Adrenal gland (tissue), 5 donors: Measurements from ENCODE around the gene OSBPL10.

Experiments
- POLR2A ChIP-seq, 2 donors: fragments of 450-650 bp; IDR thresholded peaks; one replicate each; pipeline ENCODE4 v1.6.1; 2017; ENCODE audit warnings: antibody characterized with exemption in 2 of 2, mild to moderate bottlenecking in 2 of 2, moderate library complexity in 1 of 2
- TF ChIP-seq, protein P1 (sequence below), 6 experiments: fragments of 450-650 bp in 4 of 6; fragments of 200-600 bp in 2 of 6; sonication (generic) in 1 of 6; IDR thresholded peaks; 1 replicate in 5 of 6; 2 replicates in 1 of 6; pipeline versions ENCODE4 v1.5.1 to v1.8.0; 2016 to 2021; ENCODE audit warnings: antibody characterized with exemption in 6 of 6, mild to moderate bottlenecking in 2 of 6, moderate library complexity in 1 of 6
- donor health status: DM: no; HTN: no; CAD: no.

DNA sequence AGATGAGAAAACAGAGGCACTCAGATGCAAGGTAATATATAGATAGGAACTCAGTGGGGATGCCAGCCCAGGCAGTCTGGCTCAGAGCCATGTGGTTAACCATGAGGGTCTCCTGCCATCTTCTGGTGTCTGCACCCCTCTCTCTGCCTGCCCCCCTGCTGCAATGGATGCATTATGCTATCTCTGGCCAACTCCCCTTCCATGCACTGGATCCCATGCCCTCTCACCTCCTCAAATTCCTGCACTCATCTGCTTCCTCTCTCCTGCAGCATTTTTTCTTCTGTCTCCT is 285.1 kb downstream of the OSBPL10 start:
- TF ChIP-seq, protein P1, sequence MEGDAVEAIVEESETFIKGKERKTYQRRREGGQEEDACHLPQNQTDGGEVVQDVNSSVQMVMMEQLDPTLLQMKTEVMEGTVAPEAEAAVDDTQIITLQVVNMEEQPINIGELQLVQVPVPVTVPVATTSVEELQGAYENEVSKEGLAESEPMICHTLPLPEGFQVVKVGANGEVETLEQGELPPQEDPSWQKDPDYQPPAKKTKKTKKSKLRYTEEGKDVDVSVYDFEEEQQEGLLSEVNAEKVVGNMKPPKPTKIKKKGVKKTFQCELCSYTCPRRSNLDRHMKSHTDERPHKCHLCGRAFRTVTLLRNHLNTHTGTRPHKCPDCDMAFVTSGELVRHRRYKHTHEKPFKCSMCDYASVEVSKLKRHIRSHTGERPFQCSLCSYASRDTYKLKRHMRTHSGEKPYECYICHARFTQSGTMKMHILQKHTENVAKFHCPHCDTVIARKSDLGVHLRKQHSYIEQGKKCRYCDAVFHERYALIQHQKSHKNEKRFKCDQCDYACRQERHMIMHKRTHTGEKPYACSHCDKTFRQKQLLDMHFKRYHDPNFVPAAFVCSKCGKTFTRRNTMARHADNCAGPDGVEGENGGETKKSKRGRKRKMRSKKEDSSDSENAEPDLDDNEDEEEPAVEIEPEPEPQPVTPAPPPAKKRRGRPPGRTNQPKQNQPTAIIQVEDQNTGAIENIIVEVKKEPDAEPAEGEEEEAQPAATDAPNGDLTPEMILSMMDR (IDR thresholded peaks at IDR 0.05): no peak
- TF ChIP-seq POLR2A (IDR thresholded peaks at IDR 0.05): no peak
